HepG2 (cell line): ENCODE data around the gene OR6X1. TPM values are rescaled to one million over a fixed set of nuclear protein-coding genes. Genes with fewer than 3 reads are reported as not detected.

Experiments used
- ZNF431 ChIP-seq: sonication (generic); formaldehyde crosslinking; IDR thresholded peaks from 2 replicates; pipeline ENCODE4 v1.9.0; 2022; ENCODE audit warnings: missing genetic modification reagents, low read depth, mild to moderate bottlenecking, borderline replicate concordance
- ZNF556 ChIP-seq: sonication (generic); formaldehyde crosslinking; IDR thresholded peaks from 2 replicates; pipeline ENCODE4 v1.4.0; 2020; ENCODE audit warnings: mild to moderate bottlenecking, missing genetic modification reagents, borderline replicate concordance
- ZNF660 ChIP-seq: sonication (generic); formaldehyde crosslinking; IDR thresholded peaks from 2 replicates; pipeline ENCODE4 v1.5.1; 2020; ENCODE audit warnings: mild to moderate bottlenecking, low read depth, missing genetic modification reagents, borderline replicate concordance
- polyA plus RNA-seq, 8 experiments: library from polyadenylated mRNA; depleted of rRNA in 3 of 8; stranded (reverse) in 7 of 8; unstranded in 1 of 8; fragments of >200 nt; fragmentation: Illumina TruSeq in 4 of 8; extraction: Trizol in 4 of 8; gene quantifications; 2 replicates each; pipeline versions ENCODE4 v1.2.1 to v1.2.3, GENCODE V29; 2011 to 2016; ENCODE audit warnings: low read depth in 4 of 8, missing spikeins in 1 of 8, mixed read lengths in 1 of 8; ENCODE audit not compliant: insufficient read depth in 1 of 8
- total RNA-seq, 5 experiments: library from RNA; depleted of rRNA; stranded (reverse); fragments of >200 nt; fragmentation: Illumina TruSeq; extraction: Trizol; gene quantifications; 2 replicates each; pipeline ENCODE4 v1.2.3, GENCODE V29; 2016; ENCODE audit warnings: low read depth in 1 of 5
- TF ChIP-seq, protein P1 (sequence below): sonication (generic); formaldehyde crosslinking; IDR thresholded peaks from 2 replicates; pipeline ENCODE4 v1.9.0; 2021; ENCODE audit warnings: mild to moderate bottlenecking, missing genetic modification reagents
- TF ChIP-seq, protein P2 (sequence below): sonication (generic); formaldehyde crosslinking; IDR thresholded peaks from 2 replicates; pipeline ENCODE4 v1.4.0; 2020; ENCODE audit warnings: missing genetic modification reagents, borderline replicate concordance
- TF ChIP-seq, protein P3 (sequence below): IDR thresholded peaks from 2 replicates; pipeline ENCODE4 v1.6.1; 2016; ENCODE audit warnings: low read depth, borderline replicate concordance
- TF ChIP-seq, protein P4 (sequence below): sonication (generic); formaldehyde crosslinking; IDR thresholded peaks from 2 replicates; pipeline ENCODE4 v1.8.1; 2023; ENCODE audit warnings: mild to moderate bottlenecking, moderate library complexity, missing genetic modification reagents
- TF ChIP-seq, protein P5 (sequence below), 2 experiments: sonication (generic) in 1 of 2; formaldehyde crosslinking in 1 of 2; IDR thresholded peaks; 2 replicates each; pipeline versions ENCODE4 v1.6.1 to v1.9.0; 2014 to 2022; ENCODE audit warnings: antibody characterized with exemption in 1 of 2, borderline replicate concordance in 1 of 2, inconsistent platforms in 1 of 2, low read depth in 1 of 2, missing genetic modification reagents in 1 of 2

OR6X1 gene
- total and polyA plus RNA-seq, 2 of the 13 experiments (the other 11 are each of a cell fraction or from before 2014, with no cell fraction given): not detected

DNA sequence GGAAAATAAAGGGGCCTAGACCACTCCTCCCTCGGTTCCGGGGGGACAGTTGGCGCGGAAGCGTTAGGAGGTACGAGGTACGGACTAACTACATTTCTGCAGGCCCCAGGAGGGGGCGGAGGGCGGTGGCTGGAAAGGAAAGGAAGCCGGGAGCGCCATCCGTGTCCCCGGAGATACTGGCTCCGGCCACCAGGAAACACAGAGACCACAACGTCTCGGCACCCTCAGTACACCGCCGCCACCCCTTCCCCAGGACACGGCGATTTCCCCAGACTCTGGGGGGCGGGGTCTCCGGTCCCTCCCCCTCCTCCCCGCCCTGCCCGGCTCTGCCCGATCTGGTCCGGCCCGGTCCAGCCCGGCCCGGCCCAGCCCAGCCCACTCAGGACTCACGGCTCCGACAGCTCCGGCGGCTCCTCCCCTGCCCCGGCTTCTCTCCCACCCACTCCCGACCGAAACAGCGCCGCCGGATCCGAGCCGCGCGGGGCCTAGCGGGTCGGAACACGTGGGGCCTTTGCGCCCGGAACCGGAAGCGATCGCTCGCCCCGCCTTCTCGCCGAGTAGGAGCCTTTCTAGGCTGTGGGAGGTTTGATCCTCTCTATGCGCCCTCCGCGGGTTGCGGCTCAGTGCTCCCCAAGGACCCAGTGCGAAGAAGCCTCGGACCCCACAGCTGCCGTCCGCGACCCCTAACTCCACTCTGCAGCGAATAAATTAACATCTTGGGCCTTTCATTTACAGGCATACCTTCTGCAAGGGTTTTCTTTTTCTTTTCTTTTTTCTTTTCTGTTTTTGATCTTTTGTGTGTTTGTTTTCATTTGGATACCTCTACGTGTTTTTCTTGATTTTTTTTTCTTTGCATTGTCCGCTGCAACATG, 12.9 kb downstream of the OR6X1 start, which contains the start of gene ZNF202 (continued):
- TF ChIP-seq, protein P1, sequence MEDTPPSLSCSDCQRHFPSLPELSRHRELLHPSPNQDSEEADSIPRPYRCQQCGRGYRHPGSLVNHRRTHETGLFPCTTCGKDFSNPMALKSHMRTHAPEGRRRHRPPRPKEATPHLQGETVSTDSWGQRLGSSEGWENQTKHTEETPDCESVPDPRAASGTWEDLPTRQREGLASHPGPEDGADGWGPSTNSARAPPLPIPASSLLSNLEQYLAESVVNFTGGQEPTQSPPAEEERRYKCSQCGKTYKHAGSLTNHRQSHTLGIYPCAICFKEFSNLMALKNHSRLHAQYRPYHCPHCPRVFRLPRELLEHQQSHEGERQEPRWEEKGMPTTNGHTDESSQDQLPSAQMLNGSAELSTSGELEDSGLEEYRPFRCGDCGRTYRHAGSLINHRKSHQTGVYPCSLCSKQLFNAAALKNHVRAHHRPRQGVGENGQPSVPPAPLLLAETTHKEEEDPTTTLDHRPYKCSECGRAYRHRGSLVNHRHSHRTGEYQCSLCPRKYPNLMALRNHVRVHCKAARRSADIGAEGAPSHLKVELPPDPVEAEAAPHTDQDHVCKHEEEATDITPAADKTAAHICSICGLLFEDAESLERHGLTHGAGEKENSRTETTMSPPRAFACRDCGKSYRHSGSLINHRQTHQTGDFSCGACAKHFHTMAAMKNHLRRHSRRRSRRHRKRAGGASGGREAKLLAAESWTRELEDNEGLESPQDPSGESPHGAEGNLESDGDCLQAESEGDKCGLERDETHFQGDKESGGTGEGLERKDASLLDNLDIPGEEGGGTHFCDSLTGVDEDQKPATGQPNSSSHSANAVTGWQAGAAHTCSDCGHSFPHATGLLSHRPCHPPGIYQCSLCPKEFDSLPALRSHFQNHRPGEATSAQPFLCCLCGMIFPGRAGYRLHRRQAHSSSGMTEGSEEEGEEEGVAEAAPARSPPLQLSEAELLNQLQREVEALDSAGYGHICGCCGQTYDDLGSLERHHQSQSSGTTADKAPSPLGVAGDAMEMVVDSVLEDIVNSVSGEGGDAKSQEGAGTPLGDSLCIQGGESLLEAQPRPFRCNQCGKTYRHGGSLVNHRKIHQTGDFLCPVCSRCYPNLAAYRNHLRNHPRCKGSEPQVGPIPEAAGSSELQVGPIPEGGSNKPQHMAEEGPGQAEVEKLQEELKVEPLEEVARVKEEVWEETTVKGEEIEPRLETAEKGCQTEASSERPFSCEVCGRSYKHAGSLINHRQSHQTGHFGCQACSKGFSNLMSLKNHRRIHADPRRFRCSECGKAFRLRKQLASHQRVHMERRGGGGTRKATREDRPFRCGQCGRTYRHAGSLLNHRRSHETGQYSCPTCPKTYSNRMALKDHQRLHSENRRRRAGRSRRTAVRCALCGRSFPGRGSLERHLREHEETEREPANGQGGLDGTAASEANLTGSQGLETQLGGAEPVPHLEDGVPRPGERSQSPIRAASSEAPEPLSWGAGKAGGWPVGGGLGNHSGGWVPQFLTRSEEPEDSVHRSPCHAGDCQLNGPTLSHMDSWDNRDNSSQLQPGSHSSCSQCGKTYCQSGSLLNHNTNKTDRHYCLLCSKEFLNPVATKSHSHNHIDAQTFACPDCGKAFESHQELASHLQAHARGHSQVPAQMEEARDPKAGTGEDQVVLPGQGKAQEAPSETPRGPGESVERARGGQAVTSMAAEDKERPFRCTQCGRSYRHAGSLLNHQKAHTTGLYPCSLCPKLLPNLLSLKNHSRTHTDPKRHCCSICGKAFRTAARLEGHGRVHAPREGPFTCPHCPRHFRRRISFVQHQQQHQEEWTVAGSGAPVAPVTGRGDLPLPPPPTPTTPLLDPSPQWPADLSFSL (CRISPR knock-in tag): no peak
- TF ChIP-seq, protein P2, sequence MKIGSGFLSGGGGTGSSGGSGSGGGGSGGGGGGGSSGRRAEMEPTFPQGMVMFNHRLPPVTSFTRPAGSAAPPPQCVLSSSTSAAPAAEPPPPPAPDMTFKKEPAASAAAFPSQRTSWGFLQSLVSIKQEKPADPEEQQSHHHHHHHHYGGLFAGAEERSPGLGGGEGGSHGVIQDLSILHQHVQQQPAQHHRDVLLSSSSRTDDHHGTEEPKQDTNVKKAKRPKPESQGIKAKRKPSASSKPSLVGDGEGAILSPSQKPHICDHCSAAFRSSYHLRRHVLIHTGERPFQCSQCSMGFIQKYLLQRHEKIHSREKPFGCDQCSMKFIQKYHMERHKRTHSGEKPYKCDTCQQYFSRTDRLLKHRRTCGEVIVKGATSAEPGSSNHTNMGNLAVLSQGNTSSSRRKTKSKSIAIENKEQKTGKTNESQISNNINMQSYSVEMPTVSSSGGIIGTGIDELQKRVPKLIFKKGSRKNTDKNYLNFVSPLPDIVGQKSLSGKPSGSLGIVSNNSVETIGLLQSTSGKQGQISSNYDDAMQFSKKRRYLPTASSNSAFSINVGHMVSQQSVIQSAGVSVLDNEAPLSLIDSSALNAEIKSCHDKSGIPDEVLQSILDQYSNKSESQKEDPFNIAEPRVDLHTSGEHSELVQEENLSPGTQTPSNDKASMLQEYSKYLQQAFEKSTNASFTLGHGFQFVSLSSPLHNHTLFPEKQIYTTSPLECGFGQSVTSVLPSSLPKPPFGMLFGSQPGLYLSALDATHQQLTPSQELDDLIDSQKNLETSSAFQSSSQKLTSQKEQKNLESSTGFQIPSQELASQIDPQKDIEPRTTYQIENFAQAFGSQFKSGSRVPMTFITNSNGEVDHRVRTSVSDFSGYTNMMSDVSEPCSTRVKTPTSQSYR (CRISPR knock-in tag): peak; percentile 48; the same call in 1 of the 2 replicates
- TF ChIP-seq ZNF660 (CRISPR knock-in tag) (no peak), ZNF556 (0 out of 2 replicates have a peak, but pooled peaks have one; percentile 26), ZNF431 (CRISPR knock-in tag) (peak; percentile 47; the same call in 1 of the 2 replicates)
- TF ChIP-seq, protein P3, sequence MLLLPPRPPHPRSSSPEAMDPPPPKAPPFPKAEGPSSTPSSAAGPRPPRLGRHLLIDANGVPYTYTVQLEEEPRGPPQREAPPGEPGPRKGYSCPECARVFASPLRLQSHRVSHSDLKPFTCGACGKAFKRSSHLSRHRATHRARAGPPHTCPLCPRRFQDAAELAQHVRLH (CRISPR knock-in tag): peak; percentile 56; the same call in 1 of the 2 replicates
- TF ChIP-seq, protein P4, sequence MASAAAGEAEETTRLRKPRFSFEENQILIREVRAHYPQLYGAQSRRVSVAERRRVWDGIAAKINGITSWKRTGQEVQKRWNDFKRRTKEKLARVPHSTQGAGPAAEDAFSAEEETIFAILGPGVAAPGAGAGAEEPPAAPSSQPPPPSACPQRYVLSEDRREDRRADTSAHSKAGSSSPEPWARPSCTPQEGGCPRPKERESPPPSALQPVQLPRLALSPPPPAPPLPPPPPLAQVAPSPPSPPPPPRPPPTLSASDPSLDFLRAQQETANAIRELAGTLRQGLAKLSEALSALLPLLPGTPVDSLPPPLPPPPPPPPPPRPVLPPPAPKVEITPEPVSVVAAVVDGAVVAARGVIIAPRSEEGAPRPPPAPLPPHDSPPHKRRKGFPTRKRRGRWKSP (CRISPR knock-in tag): peak; percentile 64
- TF ChIP-seq, protein P5, sequence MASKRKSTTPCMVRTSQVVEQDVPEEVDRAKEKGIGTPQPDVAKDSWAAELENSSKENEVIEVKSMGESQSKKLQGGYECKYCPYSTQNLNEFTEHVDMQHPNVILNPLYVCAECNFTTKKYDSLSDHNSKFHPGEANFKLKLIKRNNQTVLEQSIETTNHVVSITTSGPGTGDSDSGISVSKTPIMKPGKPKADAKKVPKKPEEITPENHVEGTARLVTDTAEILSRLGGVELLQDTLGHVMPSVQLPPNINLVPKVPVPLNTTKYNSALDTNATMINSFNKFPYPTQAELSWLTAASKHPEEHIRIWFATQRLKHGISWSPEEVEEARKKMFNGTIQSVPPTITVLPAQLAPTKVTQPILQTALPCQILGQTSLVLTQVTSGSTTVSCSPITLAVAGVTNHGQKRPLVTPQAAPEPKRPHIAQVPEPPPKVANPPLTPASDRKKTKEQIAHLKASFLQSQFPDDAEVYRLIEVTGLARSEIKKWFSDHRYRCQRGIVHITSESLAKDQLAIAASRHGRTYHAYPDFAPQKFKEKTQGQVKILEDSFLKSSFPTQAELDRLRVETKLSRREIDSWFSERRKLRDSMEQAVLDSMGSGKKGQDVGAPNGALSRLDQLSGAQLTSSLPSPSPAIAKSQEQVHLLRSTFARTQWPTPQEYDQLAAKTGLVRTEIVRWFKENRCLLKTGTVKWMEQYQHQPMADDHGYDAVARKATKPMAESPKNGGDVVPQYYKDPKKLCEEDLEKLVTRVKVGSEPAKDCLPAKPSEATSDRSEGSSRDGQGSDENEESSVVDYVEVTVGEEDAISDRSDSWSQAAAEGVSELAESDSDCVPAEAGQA (IDR thresholded peaks at IDR 0.05; ENCODE audit: low read depth): no peak
- TF ChIP-seq, protein P5 (CRISPR knock-in tag; IDR thresholded peaks at IDR 0.05; ENCODE audit: borderline replicate concordance): no peak
